ENCODE results near the gene B4GALT1.

DNA sequence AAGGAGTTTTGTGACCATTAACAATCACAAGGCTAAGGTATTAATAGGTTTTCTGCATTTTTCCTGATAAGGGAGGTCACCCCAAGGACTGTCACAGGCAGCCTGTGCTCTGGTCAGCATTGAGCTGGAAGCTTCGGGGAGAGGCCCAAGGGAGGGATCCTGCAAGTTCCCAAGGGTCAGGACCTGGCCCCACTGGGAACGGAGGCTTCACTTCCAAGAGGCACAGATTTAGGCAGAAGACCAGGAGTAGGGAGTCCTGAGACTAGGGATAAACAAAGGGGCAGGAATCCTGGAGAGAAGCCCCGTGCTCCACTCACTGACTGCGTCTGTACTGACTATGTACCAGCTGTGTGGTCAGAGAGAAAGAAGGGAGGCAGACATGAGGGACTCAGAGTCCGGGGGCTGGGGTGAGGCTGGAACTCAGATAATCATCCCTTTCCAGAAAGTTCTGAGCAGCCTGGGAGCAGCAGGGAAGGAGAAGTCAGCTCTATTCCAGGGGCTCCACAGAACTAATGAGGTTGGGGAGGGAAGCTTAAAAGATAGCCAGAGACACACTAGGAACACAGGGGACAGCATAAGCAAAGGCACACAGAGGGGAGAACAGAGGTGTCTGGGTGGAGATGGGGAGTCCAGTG, 37.8 kb downstream of the B4GALT1 start:
- no peak for TF ChIP-seq GATA3 (IDR thresholded peaks at IDR 0.05; ENCODE audit: low read depth, low read length)
- no peak for TF ChIP-seq GATA2 (IDR thresholded peaks at IDR 0.05; ENCODE audit: low read depth, low read length)
